ELF-1 (cell line): ENCODE data around the gene IMPA2.

Experiments
- DNase-seq: peaks from one replicate; pipeline ENCODE4 v3.0.0-alpha.2; 2016; ENCODE audit warnings: low read depth, low spot score

Gene IMPA2

GRCh38 chr18:12008181-12008767 is 27.0 kb downstream of the IMPA2 start:
- DNase-seq = no peak

GRCh38 chr18:12008842-12009580 is 27.7 kb downstream of the IMPA2 start:
- no peak for DNase-seq

GRCh38 chr18:12009581-12010140 is 28.4 kb downstream of the IMPA2 start:
- DNase-seq = no peak

- DNase-seq = no peak
These were observed 29.0 kb downstream of the IMPA2 start for GRCh38 chr18:12010187-12010802.

GRCh38 chr18:12011199-12011956 is 30.1 kb downstream of the IMPA2 start:
- no peak for DNase-seq

GRCh38 chr18:12011957-12012549 is 30.7 kb downstream of the IMPA2 start:
- no peak for DNase-seq

GRCh38 chr18:12012697-12013096 is 31.4 kb downstream of the IMPA2 start:
- no peak for DNase-seq

GRCh38 chr18:12013186-12013916 is 32.0 kb downstream of the IMPA2 start:
- no peak for DNase-seq

GRCh38 chr18:12014086-12014485 is 32.8 kb downstream of the IMPA2 start:
- no peak for DNase-seq

GRCh38 chr18:12014521-12015415 is 33.5 kb downstream of the IMPA2 start:
- DNase-seq = no peak

- no peak for DNase-seq
These were observed 34.2 kb downstream of the IMPA2 start for GRCh38 chr18:12015416-12016062.

GRCh38 chr18:12017081-12017480 is 35.8 kb downstream of the IMPA2 start:
- no peak for DNase-seq

- no peak for DNase-seq
These were observed 37.6 kb downstream of the IMPA2 start for GRCh38 chr18:12018861-12019260.

GRCh38 chr18:12021077-12021476 is 39.8 kb downstream of the IMPA2 start:
- DNase-seq = no peak

GRCh38 chr18:12021596-12021995 is 40.3 kb downstream of the IMPA2 start:
- DNase-seq = no peak

GRCh38 chr18:12023375-12023774 is 42.1 kb downstream of the IMPA2 start:
- no peak for DNase-seq

GRCh38 chr18:12026562-12026961 is 45.3 kb downstream of the IMPA2 start:
- no peak for DNase-seq

- no peak for DNase-seq
These were observed 45.7 kb downstream of the IMPA2 start for GRCh38 chr18:12027046-12027445.

GRCh38 chr18:12027480-12027879 is 46.2 kb downstream of the IMPA2 start:
- no peak for DNase-seq
